IMR-90 (cell line): ENCODE data around the gene TMEM263. TPM values are rescaled to one million over a fixed set of nuclear protein-coding genes. Genes with fewer than 3 reads are reported as not detected.

Source experiments
- ATAC-seq: fragments of 200-7000 bp; cut with Tn5 transposase; 2 replicates; pipeline ENCODE4 v1.9.1; 2020; ENCODE audit warnings: low read depth, mild to moderate bottlenecking, moderate library complexity
- BruUV-seq: library from RNA; stranded (reverse); fragments of 400-500 nt; replicated peaks from 2 replicates; lab custom pipeline; 2021; lab: Mats Ljungman, UMichigan
- CTCF ChIA-PET: fragments of 300-600 bp; formaldehyde crosslinking; extraction: SDS; loops from one replicate; lab custom pipeline; 2021; ENCODE audit warnings: antibody characterized with exemption; lab: Yijun Ruan, JAX
- POLR2A ChIA-PET: fragments of 300-600 bp; sonication (Branson Sonifier 250); formaldehyde crosslinking; loops from one replicate; lab custom pipeline; 2022; ENCODE audit warnings: antibody characterized with exemption; ENCODE audit not compliant: unreplicated experiment; lab: Charles Lee
- DNase-seq: peaks from one replicate; pipeline ENCODE4 v3.0.0; 2013
- H2AFZ ChIP-seq: replicated peaks from 2 replicates; pipeline ENCODE3; 2013; ENCODE audit warnings: low read length, mild to moderate bottlenecking; ENCODE audit not compliant: poor library complexity
- H2AK5ac ChIP-seq: 2 replicates; pipeline ENCODE4 v1.6.1; 2013; ENCODE audit warnings: low read depth, low read length, inconsistent platforms
- H2AK9ac ChIP-seq: replicated peaks from 2 replicates; pipeline ENCODE3; 2013; ENCODE audit warnings: mild to moderate bottlenecking, low read depth, low read length, moderate library complexity; ENCODE audit not compliant: poor library complexity
- H2BK120ac ChIP-seq: 2 replicates; pipeline ENCODE4 v1.6.1; 2013; ENCODE audit warnings: low read depth, low read length, inconsistent platforms
- H2BK15ac ChIP-seq: 3 replicates; pipeline ENCODE4 v1.6.1; 2013; ENCODE audit warnings: low read depth, low read length, inconsistent platforms
- H2BK20ac ChIP-seq: 2 replicates; pipeline ENCODE4 v1.6.1; 2013; ENCODE audit warnings: low read depth, mild to moderate bottlenecking, inconsistent platforms, low read length, moderate library complexity
- H2BK5ac ChIP-seq: 2 replicates; pipeline ENCODE4 v1.6.1; 2013; ENCODE audit warnings: mild to moderate bottlenecking, low read depth, low read length, inconsistent platforms; ENCODE audit not compliant: poor library complexity, severe bottlenecking
- H3K14ac ChIP-seq: replicated peaks from 2 replicates; pipeline ENCODE4 v1.6.1; 2013; ENCODE audit warnings: low read depth, low read length, inconsistent platforms
- H3K18ac ChIP-seq: 2 replicates; pipeline ENCODE4 v1.6.1; 2013; ENCODE audit warnings: low read depth, low read length, control low read depth
- H3K23ac ChIP-seq: 2 replicates; pipeline ENCODE4 v1.6.1; 2013; ENCODE audit warnings: low read depth, low read length, inconsistent platforms
- H3K27ac ChIP-seq: 2 replicates; pipeline ENCODE4 v1.5.1; 2013; ENCODE audit warnings: mild to moderate bottlenecking, control low read depth, low read length; ENCODE audit not compliant: insufficient read depth
- H3K27me3 ChIP-seq: 2 replicates; pipeline ENCODE4 v1.6.1; 2013; ENCODE audit warnings: low read length; ENCODE audit not compliant: control insufficient read depth, insufficient read depth
- H3K36me3 ChIP-seq: 2 replicates; pipeline ENCODE4 v1.6.1; 2013; ENCODE audit warnings: low read length, mixed read lengths; ENCODE audit not compliant: control insufficient read depth, insufficient read depth
- H3K4ac ChIP-seq: 2 replicates; pipeline ENCODE4 v1.6.1; 2013; ENCODE audit warnings: low read depth, low read length, inconsistent platforms
- H3K4me1 ChIP-seq: 2 replicates; pipeline ENCODE4 v1.6.1; 2013; ENCODE audit warnings: low read length, mixed read lengths; ENCODE audit not compliant: control insufficient read depth, insufficient read depth
- H3K4me2 ChIP-seq: 2 replicates; pipeline ENCODE4 v1.6.1; 2013; ENCODE audit warnings: low read depth, mild to moderate bottlenecking, control low read depth, low read length, moderate library complexity
- H3K4me3 ChIP-seq: 2 replicates; pipeline ENCODE4 v1.5.1; 2013; ENCODE audit warnings: low read depth, mild to moderate bottlenecking, control low read depth, low read length, moderate library complexity; ENCODE audit not compliant: insufficient read depth
- H3K56ac ChIP-seq: 2 replicates; pipeline ENCODE4 v1.6.1; 2013; ENCODE audit warnings: low read length, inconsistent platforms; ENCODE audit not compliant: insufficient read depth; ENCODE audit errors: extremely low read depth
- H3K79me1 ChIP-seq, 2 experiments: 2 replicates each; pipeline ENCODE4 v1.6.1; 2013; ENCODE audit warnings: low read length in 2 of 2, inconsistent platforms in 1 of 2, low read depth in 1 of 2
- H3K9ac ChIP-seq: 2 replicates; pipeline ENCODE4 v1.6.1; 2013; ENCODE audit warnings: low read depth, low read length, control low read depth
- H3K9me1 ChIP-seq: 2 replicates; pipeline ENCODE4 v1.6.1; 2013; ENCODE audit warnings: low read length, inconsistent platforms; ENCODE audit not compliant: insufficient read depth
- H3K9me3 ChIP-seq: 2 replicates; pipeline ENCODE4 v1.6.1; 2013; ENCODE audit warnings: low read length; ENCODE audit not compliant: control insufficient read depth, insufficient read depth
- H4K20me1 ChIP-seq: 2 replicates; pipeline ENCODE4 v1.6.1; 2013; ENCODE audit warnings: low read length, inconsistent platforms; ENCODE audit not compliant: insufficient read depth
- H4K5ac ChIP-seq: 2 replicates; pipeline ENCODE4 v1.6.1; 2013; ENCODE audit warnings: mild to moderate bottlenecking, low read depth, low read length, control low read depth
- H4K8ac ChIP-seq, 2 experiments: 2 replicates each; pipeline ENCODE4 v1.6.1; 2013; ENCODE audit warnings: low read depth in 2 of 2, low read length in 2 of 2, control low read depth in 1 of 2, inconsistent platforms in 1 of 2
- H4K91ac ChIP-seq: 2 replicates; pipeline ENCODE4 v1.6.1; 2013; ENCODE audit warnings: low read depth, low read length, inconsistent platforms; ENCODE audit not compliant: insufficient read depth
- BHLHE40 ChIP-seq: fragments of 150-350 bp; IDR thresholded peaks from 2 replicates; pipeline ENCODE4 v1.6.1; 2016; ENCODE audit warnings: mild to moderate bottlenecking, low read depth, low read length
- CEBPB ChIP-seq: IDR thresholded peaks from 2 replicates; pipeline ENCODE4 v1.6.1; 2012; ENCODE audit warnings: low read depth, low read length, improper control_type of control experiment
- CHD1 ChIP-seq: IDR thresholded peaks from 2 replicates; pipeline ENCODE4 v1.6.1; 2012; ENCODE audit warnings: low read depth, low read length, improper control_type of control experiment
- CTCF ChIP-seq: conservative IDR thresholded peaks from 2 replicates; pipeline ENCODE4 v1.5.1; 2012; ENCODE audit warnings: mild to moderate bottlenecking, low read depth, low read length, improper control_type of control experiment
- ELK1 ChIP-seq: fragments of 150-350 bp; IDR thresholded peaks from 2 replicates; pipeline ENCODE4 v1.6.1; 2016; ENCODE audit warnings: low read depth, mild to moderate bottlenecking, low read length, moderate library complexity, borderline replicate concordance
- FOS ChIP-seq: fragments of 150-350 bp; IDR thresholded peaks from 2 replicates; pipeline ENCODE4 v1.6.1; 2016; ENCODE audit warnings: low read depth, low read length
- MXI1 ChIP-seq: IDR thresholded peaks from 2 replicates; pipeline ENCODE4 v1.6.1; 2012; ENCODE audit warnings: low read depth, mild to moderate bottlenecking, low read length, moderate library complexity, borderline replicate concordance
- NFE2L2 ChIP-seq: fragments of 150-350 bp; IDR thresholded peaks from 2 replicates; pipeline ENCODE4 v1.6.1; 2016; ENCODE audit warnings: low read depth, mild to moderate bottlenecking, low read length
- RCOR1 ChIP-seq: IDR thresholded peaks from 2 replicates; pipeline ENCODE4 v1.6.1; 2012; ENCODE audit warnings: mild to moderate bottlenecking, low read length, improper control_type of control experiment; ENCODE audit not compliant: insufficient replicate concordance
- RFX5 ChIP-seq: IDR thresholded peaks from 2 replicates; pipeline ENCODE4 v1.8.0; 2012; ENCODE audit warnings: low read depth, mild to moderate bottlenecking, low read length, moderate library complexity
- SMC3 ChIP-seq: fragments of 150-350 bp; IDR thresholded peaks from 2 replicates; pipeline ENCODE4 v1.6.1; 2016; ENCODE audit warnings: low read depth, mild to moderate bottlenecking, antibody characterized with exemption, low read length, moderate library complexity
- WGBS, 2 experiments: methylation state at CpG; one replicate each; pipeline versions ENCODE4 v1.1.5 to v1.1.7; 2013; ENCODE audit warnings: missing lambda C conversion rate in 2 of 2; ENCODE audit not compliant: insufficient read length in 1 of 2; ENCODE audit errors: extremely low coverage in 2 of 2; 5-methylcytosine and 5-hydroxymethylcytosine counted together
- dilution Hi-C: fragments of 300-500 bp; cut with HindIII; formaldehyde crosslinking; loops from one replicate; pipeline ENCODE4 v1.14.3; 2018; ENCODE audit warnings: low sequenced_read_pairs; ENCODE audit not compliant: unreplicated experiment
- in situ Hi-C: fragments of 300-500 bp; cut with MboI; formaldehyde crosslinking; loops from 3 replicates; pipeline ENCODE4 v1.14.3; 2019; ENCODE audit warnings: low sequenced_read_pairs, inconsistent platforms, mixed read lengths
- intact Hi-C: fragments of 100-400 bp; cut with micrococcal nuclease; formaldehyde crosslinking; loops from 2 replicates; pipeline ENCODE4 v1.10.0; 2022
- polyA plus RNA-seq, 3 experiments: library from polyadenylated mRNA; depleted of rRNA; stranded (reverse); fragments of >200 nt; gene quantifications; 2 replicates each; pipeline ENCODE4 v1.2.3, GENCODE V29; 2012; ENCODE audit warnings: low replicate concordance in 1 of 3
- total RNA-seq: library from RNA; depleted of rRNA; stranded (reverse); fragments of >200 nt; gene quantifications from 2 replicates; pipeline ENCODE4 v1.2.3, GENCODE V29; 2012

The TMEM263 gene
- total and polyA plus RNA-seq, 2 of the 4 experiments (the other 2 are of a cell fraction) = 47.9 to 99.7 TPM

DNA sequence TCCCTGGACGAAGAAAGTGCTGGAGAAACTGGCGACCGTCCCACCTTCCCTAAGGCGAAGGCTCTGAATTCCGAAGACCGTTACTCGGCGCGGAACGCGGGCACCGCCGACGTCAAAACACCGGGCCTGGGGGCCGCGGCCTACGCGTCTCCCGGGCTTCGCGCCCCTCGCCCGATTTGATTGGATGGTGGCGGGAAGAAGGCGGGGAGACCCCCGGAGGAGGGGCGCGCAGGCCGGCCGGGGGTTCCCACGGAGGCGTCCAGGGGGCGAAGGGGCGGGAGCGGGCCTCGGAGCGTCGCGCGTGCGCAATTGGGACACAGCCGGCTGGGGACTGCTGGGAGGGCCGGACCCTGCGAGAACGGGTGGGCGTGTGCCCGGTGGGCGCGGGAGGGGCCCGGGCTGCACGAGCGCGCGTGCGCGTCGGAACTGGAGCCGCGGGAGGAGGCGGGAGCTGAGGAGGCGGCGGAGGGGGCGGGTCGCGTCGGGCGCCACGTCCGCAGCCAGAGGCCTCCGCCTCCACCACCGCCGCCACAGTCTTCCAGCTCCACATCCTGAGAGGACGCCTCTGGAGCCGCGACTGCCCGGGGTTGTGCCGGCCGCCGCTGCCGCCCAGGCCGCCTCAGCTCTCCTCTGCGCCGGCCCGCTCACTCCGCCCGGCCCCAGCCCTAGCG lies at the start of gene TMEM263 (continued):
- TF ChIP-seq CTCF = no peak
- no peak for TF ChIP-seq NFE2L2
- TF ChIP-seq FOS = no peak
- no peak for TF ChIP-seq CHD1

- no peak overlapping the region for H3K14ac ChIP-seq
- no peak overlapping the region for H3K23ac ChIP-seq
- H3K18ac ChIP-seq = no peak overlapping the region
- H4K20me1 ChIP-seq = no peaks in the 10 kb centered on the region
- no TSS peak for BruUV-seq
- no peak overlapping the region for H2AK5ac ChIP-seq
- no peak overlapping the region for H3K56ac ChIP-seq
- H3K36me3 ChIP-seq = no peaks in the 10 kb centered on the region
- H3K9ac ChIP-seq = no peak overlapping the region
- no peaks in the 10 kb centered on the region for H3K4me1 ChIP-seq
- intact Hi-C loops = no loop called here
- H3K9me3 ChIP-seq = no peaks in the 10 kb centered on the region
- no peak overlapping the region for H2AK9ac ChIP-seq
- DNase-seq (no peak), ATAC-seq (no peak)
- H3K4ac ChIP-seq = no peak overlapping the region
- no peaks in the 10 kb centered on the region for H3K79me1 ChIP-seq
- no peaks in the 10 kb centered on the region; the same call in 1 of the 2 replicates for H3K9me1 ChIP-seq
- no peak overlapping the region for H2BK20ac ChIP-seq
- peaks cover 4% of the 10 kb centered on the region; the same call in 1 of the 2 replicates for H3K27me3 ChIP-seq
- WGBS, 2 experiments = no CpG with 5 or more reads among the region's 2 CpGs
- POLR2A ChIA-PET = no interaction called here
- H3K4me2 ChIP-seq = no peak overlapping the region
- H2BK5ac ChIP-seq = no peak overlapping the region
- H4K91ac ChIP-seq = no peak overlapping the region
- no peak overlapping the region for H4K8ac ChIP-seq
- no peak overlapping the region for H4K5ac ChIP-seq
- H3K4me3 ChIP-seq = no peak overlapping the region
- no peak overlapping the region for H2BK15ac ChIP-seq
- no peak overlapping the region for H2AFZ ChIP-seq
- CTCF ChIA-PET = no interaction called here
- no peak overlapping the region for H3K27ac ChIP-seq
- in situ Hi-C loops = no loop called here
- dilution Hi-C loops = loop anchor here (25.0 kb wide), 1 partner anchor 519 kb away; no protein-coding TSS in a partner anchor
- no peak overlapping the region for H2BK120ac ChIP-seq
- TF ChIP-seq NFE2L2 (no peak), MXI1 (no peak), BHLHE40 (no peak), CHD1 (no peak), SMC3 (no peak), RCOR1 (no peak), ELK1 (no peak), RFX5 (no peak), CEBPB (no peak)
Measured at GRCh38 chr12:106906715-106907114, 49.0 kb upstream of the TMEM263 start.
